Hematopoietic multipotent progenitor cell treated with erythropoietin and hydrocortisone succinate and interleukin-3 and kit ligand, for 15 days (in vitro differentiated cells): ENCODE results near the gene STAMBPL1.

ENCODE experiments used
- DNase-seq: peaks from one replicate; pipeline ENCODE4 v3.0.0-alpha.2; 2015; ENCODE audit warnings: low spot score

Gene STAMBPL1

GRCh38 chr10:88952647-88953111 lies 72.6 kb downstream of the STAMBPL1 start, which contains the start of gene ACTA2:
TSS of gene ACTA2 (minus strand) at chr10:88952773. CDS start at chr10:88948930, 3,843 bp downstream.
- no peak for DNase-seq

- DNase-seq: no peak
Measured at GRCh38 chr10:88953662-88954061, 73.6 kb downstream of the STAMBPL1 start.

- no peak for DNase-seq
Measured at GRCh38 chr10:88954458-88955083, 74.5 kb downstream of the STAMBPL1 start.

GRCh38 chr10:88957381-88957780 lies 77.3 kb downstream of the STAMBPL1 start:
- DNase-seq: no peak

GRCh38 chr10:88958721-88959120 lies 78.7 kb downstream of the STAMBPL1 start:
- no peak for DNase-seq

GRCh38 chr10:88960802-88961201 lies 80.8 kb downstream of the STAMBPL1 start:
- no peak for DNase-seq

DNA sequence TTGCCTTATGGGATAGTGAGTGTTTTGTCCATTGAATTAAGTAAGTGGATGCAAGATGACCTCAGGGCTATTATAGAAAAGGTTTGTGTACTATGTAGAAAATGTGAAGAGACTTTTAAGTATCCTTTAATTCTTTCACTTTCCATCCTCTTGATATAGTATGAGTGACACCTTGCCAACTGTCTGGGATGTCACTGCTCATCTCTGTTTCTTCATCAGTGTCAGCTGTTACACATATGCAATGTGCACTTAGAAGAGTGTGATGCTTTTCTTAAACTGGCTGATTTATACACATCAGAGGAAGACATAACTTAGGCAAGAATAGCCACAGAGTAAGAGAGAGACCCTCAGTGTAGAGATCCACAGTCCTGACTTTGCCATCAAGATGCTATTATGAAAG lies 81.2 kb downstream of the STAMBPL1 start:
- DNase-seq: no peak

GRCh38 chr10:88962336-88962735 lies 82.3 kb downstream of the STAMBPL1 start:
- DNase-seq: no peak

- no peak for DNase-seq
Measured at GRCh38 chr10:88963318-88963717, 83.3 kb downstream of the STAMBPL1 start.

DNA sequence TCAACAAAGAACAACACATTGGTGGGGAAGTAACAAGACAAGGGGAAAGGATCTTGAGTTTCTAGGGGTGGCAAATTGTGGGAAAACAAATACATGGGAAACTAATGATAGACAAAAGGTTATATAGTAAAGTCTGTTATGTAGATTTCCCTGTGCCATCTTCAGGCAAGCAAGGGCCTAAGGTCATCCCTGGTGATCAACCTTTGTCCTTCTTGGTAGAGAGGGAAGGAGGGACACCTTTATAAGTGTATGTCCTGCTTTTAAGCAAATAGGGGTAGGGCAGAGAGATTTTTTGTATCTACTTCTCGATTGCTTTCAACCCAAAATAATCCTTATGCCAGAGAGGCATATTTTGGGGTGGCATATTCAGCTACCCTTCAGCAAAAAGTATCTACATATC lies 84.3 kb downstream of the STAMBPL1 start:
- DNase-seq: no peak

- no peak for DNase-seq
Measured at GRCh38 chr10:88964869-88965415, 84.9 kb downstream of the STAMBPL1 start.

- no peak for DNase-seq
Measured at GRCh38 chr10:88966797-88967196, 86.8 kb downstream of the STAMBPL1 start.

DNA sequence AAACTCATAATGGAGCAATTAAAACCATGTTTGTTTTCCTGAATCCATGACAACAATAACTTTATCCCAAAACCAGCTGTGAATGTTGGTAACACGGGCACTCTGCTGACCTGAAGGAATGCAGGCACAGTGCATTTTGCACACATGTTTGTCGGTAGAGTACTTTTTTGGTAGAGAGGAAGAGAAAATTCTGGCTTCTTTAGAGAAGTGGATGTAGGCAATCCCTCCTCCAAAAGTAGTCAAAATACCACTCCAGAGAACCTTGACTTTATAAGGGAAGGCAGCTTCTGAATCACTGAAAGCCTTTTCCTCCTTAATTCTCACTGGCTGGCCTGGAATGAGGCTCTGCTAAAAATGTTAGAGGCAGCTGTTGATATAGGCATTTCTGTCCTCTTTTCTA lies 88.3 kb downstream of the STAMBPL1 start:
- no peak for DNase-seq

DNA sequence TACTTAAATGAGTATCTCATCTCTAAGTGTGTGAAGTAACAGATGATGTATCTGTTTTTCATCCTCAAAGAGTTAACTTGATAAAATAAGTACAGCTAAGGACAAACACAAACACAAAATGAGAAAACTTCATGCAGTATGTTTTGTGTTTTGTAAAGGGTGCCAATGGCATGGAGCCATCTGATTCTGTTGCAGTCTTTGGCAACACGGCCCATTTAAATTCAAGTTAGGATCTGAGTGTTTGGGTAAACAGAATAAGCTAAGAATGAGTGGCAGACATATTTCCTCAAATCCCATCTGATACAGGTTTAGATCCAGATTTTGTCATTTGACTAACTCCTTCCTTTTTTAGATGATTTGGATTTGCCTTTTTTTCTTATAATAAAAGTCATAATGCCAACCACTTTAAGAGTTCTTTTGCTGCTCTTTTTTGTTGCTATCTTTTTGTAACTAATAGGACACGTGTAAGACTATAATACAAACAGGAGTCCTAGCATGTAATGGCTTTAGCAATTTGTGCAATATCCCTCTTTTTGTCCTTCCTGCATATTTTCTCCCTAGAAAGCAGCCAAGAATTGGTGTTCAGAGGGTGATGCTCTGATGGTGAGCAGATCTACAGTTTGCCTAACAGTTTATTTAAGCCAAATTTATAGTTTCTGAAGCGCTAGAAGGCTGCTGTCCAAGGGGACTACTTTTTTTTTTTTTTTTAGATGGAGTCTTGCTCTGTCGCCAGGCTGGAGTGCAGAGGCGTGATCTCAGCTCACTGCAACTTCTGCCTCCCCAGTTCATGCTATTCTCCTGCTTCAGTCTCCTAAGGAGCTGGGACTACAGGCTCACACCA lies 91.4 kb downstream of the STAMBPL1 start:
- DNase-seq: no peak
